Stimulated activated CD8-positive, alpha-beta memory T cell treated with anti-CD3 and anti-CD28 coated beads, Interleukin-15, amount 100 ng/mL, for 24 hours (primary cell): Measurements from ENCODE around the gene FNBP1L.
"Not testable (repeated sequence)": the region's sequence is repeated elsewhere in the genome, so short reads cannot be mapped to it uniquely, and the experiment has no call there.

Experiments
- DNase-seq: peaks from one replicate; pipeline ENCODE4 v3.0.0-alpha.2; 2020; ENCODE audit warnings: low read depth

The FNBP1L gene

DNA sequence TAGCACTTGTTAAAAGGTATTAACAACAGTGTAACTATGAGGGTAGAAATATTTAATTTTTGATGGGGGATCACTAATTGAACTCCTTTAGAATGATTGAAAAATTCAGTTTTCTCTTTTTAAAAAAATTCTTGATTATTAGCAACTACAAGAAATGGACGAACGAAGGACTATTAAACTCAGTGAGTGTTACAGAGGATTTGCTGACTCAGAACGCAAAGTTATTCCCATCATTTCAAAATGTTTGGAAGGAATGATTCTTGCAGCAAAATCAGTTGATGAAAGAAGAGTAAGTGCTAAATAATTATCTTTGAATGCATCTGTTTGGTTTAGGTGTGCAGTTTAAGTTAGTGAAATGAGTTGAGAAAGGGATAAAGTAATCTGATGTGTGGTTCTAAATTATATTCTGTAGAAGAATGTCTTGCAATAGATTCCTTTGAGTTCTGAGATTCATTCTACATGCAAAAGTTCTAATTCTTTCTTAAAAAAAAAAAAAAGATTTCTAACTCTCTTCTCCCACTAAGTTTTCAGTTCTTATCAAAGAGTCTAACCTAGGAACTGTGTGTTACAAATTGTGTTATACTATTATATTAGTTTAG, 85.0 kb downstream of the FNBP1L start:
- no peak for DNase-seq

DNA sequence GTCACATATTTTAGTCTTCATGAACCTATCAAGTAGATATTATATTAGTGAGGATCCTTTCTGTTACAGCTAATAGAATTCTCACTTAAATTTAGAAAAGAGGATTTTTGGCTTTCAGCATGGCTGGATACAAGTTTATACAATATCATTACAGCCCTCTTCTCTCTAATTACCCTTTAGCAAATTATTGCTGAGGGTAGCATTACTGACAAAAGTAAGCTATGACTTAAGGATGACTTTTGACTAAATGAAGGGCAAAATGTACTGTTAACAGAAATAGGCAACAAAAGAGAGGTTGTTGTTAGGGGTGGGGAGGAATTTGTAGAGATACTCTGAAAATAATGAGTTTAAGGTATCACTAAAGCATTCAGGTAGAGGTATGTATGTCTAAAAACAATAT, 85.8 kb downstream of the FNBP1L start:
- no peak for DNase-seq

DNA sequence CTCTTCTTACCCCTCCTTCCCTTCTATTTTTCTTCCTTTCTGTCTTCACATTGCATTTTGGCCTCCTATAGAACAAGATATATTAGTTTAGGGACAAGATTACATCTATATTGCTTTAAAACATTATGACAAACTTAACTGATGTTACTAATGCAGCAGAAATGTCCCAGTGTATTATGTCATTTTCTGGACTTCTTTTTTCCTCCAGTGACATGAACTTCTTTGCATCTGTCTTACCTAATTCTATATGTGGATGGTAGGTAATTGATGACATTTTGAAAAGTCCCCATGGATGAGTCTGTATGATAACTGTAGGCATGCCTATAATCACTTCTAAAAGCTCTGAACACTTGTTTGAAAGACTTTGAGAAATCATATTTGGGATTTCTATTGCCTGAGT, 89.5 kb downstream of the FNBP1L start:
- DNase-seq, result no peak

DNA sequence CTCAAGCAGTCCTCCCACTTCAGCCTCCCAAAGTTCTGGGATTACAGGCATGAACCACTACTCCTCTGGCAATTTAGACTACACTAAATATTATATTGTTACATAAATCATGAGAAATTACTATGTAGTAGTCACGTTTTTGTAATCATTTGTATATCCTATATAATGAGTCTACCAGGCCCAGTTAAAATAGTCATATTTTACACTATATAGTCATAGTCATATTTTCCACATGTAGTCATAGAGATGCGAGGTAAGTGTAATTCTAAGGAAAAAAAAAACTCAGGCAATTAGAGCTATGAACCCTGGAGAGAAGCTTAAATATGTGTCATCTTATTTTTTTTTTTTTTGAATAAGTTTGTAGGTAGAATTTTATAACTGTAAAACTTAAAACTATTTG, 90.0 kb downstream of the FNBP1L start:
- DNase-seq, result no peak

DNA sequence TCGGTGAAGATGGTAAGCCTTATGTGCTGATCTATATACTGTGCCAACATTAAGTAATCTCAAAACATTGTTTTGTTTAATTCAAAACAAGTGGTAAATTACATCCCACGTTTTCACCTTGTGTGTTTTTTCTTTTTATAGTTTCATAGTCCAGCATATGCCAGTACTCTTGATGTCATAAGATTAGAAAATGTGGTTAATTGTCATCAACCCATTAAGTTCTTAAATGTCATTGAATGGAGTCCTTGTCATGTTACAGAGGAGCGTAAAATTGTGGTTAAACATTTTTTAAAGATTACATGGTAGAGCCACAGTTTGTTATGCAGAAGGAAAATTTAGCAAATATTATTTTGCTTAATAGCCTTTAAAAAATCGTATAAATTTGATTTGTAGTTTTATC, 93.1 kb downstream of the FNBP1L start:
- no peak for DNase-seq

DNA sequence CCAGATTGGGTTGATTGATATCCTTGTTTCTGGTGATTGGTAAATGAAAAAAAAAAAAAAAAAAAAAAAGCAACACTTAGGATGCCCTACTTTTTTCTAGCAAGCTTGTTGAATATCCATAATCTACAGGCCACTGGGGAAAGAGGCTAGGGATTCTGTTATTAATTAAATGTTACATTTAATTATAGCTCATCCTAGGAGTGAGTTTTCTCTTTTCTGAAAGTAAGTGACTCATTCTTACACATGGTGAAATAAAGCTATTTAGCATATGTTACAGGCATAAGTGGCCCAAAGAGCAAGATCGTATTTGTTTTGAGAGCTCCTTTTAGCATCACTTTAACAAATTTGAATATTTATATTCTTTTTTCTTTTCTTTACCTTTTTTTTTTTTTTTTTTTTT, 94.5 kb downstream of the FNBP1L start:
- no peak for DNase-seq

DNA sequence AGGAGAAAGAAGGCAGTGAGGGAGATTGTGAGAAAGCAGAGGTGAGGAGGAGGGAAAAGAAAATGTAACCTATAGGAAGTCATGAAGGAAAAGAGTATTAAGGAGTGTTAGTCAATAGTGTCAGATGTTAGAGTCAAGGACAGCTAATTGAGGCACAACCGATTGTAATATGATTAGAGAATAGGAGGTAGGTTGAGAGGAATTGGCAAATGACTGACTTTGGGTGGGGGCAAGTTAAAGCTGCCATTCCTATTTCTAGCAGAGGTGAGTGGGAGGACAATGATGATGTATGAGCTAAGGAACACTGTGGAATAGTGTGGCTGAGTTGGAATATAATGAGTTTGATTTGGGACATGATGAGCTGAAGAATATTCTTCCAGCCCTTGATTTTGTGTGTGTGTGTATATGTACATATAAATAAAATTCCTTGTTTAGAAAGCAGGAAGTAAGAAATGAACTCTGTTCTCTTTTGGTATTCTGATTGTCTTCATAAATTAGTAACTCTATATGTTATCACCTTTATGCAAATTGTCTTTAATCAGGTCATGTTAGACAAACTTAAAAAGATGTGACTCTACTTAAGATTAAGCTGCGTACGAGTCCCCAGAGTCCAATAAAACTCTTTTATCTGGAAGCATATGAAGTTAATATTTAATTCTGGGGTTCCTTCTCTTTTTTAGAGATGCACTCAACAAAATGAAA, 98.4 kb downstream of the FNBP1L start:
- DNase-seq, result no peak

DNA sequence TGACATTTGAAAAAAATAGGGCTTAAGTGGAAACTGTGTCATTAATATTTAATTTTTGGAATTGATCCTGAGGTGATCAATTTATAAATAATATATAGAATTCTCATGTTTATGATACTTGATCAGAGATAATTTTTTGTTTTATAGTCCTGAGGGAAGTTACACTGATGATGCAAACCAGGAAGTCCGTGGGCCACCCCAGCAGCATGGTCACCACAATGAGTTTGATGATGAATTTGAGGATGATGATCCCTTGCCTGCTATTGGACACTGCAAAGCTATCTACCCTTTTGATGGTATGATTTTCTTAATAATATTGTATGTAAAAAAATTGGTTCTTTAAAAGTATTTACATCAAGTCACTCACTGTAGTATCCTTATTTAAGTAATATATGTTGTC, 101.2 kb downstream of the FNBP1L start:
- no peak for DNase-seq

DNA sequence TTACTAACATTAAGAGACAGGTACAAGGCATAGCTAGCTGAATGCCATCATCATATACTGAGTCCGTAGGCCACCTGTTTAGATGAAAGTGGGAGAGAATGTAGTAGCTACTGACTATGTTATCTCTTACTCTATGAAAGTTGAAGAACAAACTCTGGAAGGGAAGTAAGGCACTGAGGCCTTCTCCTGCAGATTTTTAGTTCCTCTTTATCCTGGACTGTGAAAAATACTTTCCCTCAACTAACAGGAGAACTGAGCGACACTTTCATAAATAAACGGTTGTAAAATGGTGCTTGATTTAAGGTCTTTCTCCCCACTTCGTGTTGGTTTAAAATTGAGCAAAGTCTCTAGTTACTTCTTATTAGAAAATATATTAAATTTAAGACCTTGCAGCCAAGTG, 101.9 kb downstream of the FNBP1L start:
- no peak for DNase-seq

DNA sequence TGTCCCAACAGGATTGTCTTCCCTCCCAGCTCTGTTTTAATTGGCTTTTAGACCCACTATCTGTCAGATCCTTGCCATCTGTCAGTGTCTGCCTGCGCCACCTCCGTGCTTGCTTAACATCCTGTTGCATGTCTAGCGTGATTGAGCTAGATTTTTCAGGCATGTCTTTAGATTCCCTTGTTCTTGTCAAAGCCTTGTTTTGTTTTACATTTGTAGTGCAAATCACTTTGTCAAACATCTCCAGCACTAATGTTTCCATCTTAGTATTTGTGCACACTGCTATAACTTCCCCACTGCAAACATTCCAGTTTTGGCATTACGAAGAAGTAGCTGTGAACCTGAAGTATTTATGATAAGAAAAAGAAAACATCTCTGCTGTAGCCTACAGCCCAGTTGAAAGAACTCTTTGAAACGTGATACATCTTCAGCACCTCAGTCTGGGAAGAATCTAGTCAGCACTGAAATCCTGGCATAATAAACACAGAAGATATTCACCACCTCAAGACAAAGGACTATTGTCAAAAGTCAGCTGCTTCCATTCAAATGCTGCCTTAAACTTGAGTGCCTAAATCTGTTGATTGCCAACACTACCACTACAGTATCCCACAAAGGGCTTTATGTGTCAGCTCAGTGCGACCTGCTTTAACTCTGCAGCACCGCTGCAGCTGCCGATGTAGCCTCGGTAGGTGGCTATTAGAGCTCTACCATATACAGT, 105.0 kb downstream of the FNBP1L start:
- DNase-seq, result no peak

DNA sequence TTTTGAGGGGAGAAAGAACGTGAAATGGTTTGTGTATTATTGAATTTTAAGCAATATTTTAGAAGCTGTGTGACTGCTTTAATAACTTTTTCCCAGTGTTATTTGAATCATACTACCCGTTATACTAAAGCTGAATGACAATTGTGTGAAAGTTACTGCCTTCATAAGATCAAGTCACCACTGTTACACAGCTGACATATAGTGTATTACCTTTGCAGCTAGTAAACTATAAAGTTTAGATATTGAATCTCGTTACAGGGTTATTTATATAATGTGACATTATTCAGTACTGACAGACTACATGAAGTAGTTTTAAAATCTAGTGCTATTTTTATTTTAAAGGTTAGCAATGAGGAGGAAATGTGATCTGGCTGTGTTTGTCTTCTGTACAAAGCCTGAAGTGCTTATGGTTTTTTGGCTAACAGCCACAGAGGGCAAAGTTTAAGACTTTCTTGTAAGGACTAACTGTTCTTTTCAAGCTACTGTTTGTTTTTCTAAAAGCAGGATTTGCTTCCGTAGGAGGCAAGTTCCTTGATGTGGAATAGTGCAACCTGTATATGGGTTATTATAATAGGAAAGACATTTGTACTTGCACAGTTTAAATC, 106.1 kb downstream of the FNBP1L start:
- DNase-seq, result not testable (repeated sequence)

DNA sequence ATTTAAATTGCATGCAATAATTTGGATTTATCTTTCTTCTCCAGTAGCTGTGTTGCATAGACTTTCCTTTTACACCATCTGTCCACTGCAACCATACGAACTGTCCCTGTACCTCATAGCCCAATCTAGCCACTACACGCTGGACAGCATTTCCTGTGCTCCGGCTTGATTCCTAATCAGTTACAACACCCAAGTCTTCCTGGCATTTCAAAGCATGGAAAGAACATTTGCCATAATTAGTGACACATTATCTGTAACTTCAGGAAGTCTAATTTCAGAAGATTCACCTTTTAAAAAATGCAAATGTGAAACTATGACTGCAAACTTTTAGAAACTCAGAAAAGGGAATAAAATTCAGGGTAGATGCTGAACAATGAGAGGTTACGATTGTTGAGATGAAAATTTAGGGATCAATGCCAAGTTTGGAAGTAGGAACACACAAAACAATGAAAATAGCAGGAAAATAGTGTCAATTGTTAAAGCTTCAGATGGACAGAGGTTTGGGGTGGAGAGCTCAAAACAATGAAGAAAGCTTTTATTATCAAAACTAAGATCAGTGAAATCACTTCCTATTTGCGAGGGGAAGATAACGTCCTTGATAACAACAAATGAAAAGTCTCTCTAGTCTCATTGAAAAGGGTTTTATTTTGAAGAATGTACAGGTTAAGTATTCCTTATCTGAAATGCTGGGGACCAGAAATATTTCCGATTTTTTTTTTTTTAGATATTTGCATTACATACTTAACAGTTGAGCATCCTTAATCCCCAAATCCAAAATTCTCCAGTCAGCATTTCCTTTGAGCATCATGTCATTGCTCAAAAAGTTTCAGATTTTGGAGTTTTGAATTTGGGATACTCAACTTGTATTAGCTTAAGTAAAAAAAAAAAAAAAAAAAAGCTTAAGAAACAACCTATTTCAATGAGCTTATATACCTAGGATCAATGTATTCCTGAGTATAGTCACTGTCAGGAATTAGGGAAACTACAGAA, 107.3 kb downstream of the FNBP1L start:
- DNase-seq, result no peak

DNA sequence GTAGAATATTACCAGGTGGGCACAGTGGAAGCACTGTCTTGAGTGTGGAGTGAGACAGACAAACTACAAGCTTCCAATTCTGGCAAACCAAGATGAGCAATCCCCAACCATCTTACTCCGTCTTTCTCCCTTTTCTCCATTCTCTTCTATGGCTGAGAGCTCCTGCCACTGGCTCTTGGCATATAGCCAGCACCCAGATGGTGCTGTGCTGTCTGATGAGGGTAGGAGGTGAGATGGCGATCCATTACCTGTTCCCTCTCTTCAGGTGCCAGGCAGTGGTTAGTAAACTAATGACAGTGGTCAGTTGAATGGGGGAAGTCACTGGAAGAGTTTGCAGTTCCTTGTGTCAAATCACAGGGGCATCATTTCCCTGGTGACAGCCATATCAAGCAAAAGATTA, 108.4 kb downstream of the FNBP1L start:
- DNase-seq, result no peak

DNA sequence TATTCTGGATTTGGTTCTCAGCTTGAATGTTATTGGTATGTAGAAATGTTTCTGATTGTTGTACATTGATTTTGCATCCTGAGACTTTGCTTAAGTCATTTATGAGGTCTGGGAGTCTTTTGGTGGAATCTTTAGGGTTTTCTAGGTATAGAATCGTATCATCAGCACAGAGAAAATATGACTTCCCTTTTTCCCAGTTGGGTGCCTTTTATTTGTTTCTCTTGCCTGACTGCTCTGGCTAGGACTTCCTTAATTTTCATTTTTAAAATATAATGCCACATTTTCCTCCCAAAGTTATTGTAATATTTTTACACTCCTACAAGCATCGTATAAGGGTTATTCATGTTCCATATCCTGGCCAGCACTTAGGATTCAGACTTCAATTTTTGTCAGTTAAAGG, 111.1 kb downstream of the FNBP1L start:
- no peak for DNase-seq

DNA sequence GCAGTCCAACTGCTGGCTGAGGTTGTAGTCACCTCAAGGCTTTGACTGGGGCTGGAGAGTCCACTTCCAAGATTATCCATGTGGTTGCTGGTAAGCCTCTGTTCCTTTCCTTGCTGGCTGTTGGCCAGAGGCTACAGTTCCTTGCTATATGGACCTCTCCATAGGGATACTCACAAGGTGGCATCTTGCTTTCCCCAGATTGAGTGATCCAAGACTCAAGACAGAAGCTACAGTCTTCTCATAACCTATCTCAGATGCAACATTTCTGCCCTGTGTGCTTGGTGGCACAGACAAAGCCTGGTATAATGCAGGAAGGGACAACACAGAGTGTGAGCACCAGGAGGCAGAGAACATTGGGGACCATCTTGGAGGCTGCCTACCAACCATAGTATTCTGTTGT, 111.8 kb downstream of the FNBP1L start:
- DNase-seq, result no peak

DNA sequence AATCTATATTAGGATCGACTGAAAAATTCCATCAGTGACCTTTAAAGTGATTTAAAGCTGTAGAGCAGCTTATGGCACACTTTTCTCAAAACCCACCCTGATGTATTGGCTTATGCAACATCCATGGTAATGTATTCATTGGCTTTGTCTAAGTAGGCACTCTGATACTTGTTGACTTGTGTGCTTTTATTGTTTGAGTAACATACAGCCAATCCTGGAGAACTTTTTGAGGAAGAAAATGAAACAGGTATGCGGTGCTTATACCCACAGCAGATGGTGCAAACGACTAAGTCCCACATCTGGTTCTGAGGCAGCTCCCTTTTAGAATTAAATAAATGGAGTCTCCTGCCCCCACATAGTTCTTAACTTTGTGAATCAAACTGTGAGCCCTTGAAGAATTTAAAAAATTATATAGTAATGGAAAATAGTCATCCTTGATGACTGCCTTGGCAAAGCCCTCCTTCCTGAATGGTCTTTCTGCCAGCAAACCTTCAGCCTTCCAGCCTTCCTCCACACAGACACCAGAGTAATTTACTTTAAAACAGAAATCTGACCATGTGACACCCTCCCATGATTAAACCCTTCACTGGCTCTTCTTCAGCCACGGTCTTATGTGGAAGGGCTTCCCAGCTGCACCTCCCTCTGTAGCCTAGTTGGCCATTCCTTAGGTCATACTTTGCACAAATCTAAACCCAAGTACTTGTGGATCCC, 117.7 kb downstream of the FNBP1L start:
- no peak for DNase-seq

DNA sequence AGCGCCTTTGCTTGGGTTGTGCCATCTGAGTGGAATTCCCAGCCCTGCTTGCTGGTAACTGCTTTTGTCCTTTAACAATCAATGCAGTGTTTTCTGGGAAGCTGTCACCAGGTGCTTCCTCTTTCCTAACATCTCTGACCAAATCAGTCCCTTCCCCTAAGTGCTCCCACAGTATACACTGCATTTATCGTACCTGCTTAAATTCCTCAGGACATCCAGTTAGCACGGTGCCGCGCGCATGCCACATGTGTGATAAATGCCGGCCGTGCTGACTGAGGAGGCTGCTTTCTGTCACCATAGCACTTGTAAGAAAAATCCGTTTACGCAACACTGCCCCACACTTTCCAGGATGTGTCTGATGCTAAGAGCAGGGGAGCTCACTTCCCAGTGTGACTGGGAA, 118.3 kb downstream of the FNBP1L start:
- no peak for DNase-seq

DNA sequence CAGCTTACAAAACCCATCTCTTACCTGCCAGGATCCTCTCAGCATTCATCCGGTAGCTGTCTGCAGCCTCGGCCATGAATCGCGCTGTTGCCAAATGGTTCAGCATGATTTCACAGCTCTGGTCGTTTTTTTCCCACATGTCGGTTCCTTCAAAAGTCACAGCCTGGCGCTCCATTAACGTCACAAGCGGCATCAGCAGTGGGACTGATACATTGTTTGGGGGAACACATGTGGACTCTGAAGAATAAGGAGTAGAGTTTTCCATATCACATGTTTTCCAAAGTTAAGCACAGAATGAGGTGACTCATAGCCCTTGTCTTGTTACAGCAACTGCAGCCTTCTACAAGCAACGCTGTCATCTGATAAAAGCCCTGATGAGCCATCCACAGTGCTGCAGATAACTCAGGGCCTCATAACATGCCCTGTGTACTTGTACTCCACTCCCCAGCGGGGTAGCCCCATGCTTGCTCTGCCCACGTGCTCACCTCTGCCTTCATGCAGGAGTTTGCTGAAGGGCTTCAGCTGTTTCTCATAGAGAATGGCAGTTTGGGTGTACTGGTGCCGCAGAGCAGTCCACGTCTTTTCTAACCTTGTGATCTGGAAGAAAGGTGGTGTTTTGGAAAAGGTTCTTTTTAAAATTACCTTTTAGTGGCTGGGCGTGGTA, 119.5 kb downstream of the FNBP1L start:
- DNase-seq, result no peak

DNA sequence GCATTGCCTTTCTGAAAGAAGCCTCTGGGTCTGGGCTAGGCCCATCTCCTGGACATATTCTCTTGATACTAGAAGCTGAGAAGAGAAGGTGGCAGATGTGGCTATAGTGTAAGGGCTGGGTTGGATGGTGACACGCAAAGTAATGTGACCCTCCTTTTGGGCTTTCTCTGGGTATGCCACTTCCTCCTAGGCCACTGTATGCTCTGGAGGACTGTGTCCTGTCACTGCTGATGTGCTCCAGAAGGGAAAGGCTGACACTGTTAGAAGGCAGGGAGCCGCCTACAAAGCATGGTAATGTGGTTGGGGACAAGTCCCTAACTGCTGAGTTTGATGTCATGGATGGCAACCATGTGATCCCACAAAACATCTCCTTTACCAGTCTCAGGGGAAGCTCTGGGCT, 121.6 kb downstream of the FNBP1L start:
- DNase-seq, result no peak

DNA sequence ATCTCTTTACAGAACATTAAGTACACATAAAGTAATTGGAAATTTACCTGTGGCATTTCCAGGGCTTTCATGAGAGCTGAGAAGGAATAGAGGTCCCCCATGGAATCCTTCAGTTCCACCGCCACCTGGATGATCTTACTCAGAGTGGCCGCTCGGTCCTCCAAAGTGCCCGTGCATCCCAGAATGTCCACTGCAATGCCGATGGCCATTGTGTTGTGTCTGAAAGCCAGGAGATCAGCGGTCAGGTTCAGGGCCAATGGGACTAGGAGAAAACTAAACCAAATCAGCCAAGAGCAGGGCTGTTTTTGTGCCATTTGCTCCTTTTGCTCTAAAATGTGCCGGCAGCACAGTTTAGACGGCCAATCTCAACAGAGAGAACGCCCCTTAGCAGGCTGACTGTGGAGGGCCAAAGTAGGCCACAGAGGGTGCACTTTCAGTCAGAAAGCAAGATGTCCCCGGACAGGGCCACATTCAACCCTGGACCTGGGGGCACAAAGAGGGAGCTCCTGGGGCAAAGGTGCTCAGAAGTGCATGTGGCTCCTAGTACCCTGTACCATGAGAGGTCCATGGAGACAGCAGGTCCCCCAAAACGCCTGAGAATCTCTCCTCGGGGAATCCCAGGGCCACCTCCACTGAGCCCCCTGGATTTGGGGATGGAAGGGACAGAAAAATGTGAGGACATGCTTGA, 123.8 kb downstream of the FNBP1L start:
- DNase-seq, result no peak
